Measurements from ENCODE around the gene CLOCK. TPM values are rescaled to one million over a fixed set of nuclear protein-coding genes. Genes with fewer than 3 reads are reported as not detected.

Gene CLOCK
- total RNA-seq, 1 experiment from 2014 or later, result 19.4 TPM

DNA sequence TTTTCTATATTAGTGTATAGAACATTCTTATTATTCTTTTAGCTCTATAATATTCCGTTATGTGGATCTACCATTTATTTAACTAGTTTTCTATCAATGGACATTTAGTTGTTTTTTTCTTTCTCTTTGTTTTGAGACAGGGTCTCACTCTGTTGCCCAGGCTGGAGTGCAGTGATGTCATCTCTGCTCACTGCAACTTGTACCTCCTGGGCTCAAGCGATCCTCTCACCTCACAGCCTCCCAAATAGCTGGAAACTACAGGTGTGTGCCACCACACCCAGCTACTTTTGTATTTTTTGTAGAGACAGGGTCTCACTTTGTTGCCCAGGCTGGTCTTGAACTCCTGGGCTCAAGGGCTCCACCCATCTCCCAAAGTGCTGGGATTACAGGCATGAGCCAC is 140.2 kb downstream of the CLOCK start:
- H3K27ac ChIP-seq, result no peak overlapping the region
- H3K27me3 ChIP-seq (ENCODE audit: insufficient read depth, low read depth), result no peaks in the 10 kb centered on the region
- H2AFZ ChIP-seq, result no peak overlapping the region
- H3K79me2 ChIP-seq (ENCODE audit: low read depth), result peaks cover 86% of the 10 kb centered on the region
- no peak overlapping the region for H3K4me2 ChIP-seq
- POLR2A ChIA-PET (ENCODE audit: unreplicated experiment), result no interaction called here
- peaks cover 28% of the 10 kb centered on the region for H4K20me1 ChIP-seq (ENCODE audit: insufficient read depth)
- no peaks in the 10 kb centered on the region for H3K9me2 ChIP-seq (ENCODE audit: insufficient read depth)
- no peaks in the 10 kb centered on the region for H3K4me1 ChIP-seq (replicated peaks; ENCODE audit: insufficient read depth)
- no peaks in the 10 kb centered on the region for H3F3A ChIP-seq (ENCODE audit: insufficient read depth, low read depth)
- no peak for DNase-seq
- H3K4me3 ChIP-seq, result no peak overlapping the region
- CTCF ChIA-PET, result no interaction called here
- H3K9me3 ChIP-seq (ENCODE audit: insufficient read depth, low read depth), result no peaks in the 10 kb centered on the region
- no peak for TF ChIP-seq EZH2 (IDR thresholded peaks at IDR 0.05; ENCODE audit: low read depth)
- TF ChIP-seq, protein P1, sequence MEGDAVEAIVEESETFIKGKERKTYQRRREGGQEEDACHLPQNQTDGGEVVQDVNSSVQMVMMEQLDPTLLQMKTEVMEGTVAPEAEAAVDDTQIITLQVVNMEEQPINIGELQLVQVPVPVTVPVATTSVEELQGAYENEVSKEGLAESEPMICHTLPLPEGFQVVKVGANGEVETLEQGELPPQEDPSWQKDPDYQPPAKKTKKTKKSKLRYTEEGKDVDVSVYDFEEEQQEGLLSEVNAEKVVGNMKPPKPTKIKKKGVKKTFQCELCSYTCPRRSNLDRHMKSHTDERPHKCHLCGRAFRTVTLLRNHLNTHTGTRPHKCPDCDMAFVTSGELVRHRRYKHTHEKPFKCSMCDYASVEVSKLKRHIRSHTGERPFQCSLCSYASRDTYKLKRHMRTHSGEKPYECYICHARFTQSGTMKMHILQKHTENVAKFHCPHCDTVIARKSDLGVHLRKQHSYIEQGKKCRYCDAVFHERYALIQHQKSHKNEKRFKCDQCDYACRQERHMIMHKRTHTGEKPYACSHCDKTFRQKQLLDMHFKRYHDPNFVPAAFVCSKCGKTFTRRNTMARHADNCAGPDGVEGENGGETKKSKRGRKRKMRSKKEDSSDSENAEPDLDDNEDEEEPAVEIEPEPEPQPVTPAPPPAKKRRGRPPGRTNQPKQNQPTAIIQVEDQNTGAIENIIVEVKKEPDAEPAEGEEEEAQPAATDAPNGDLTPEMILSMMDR (conservative IDR thresholded peaks at IDR 0.05), result no peak
- BruUV-seq (replicated peaks), result no TSS peak
- H3K36me3 ChIP-seq (ENCODE audit: low read depth), result no peaks in the 10 kb centered on the region
- intact Hi-C loops (cut with micrococcal nuclease; ENCODE audit: unreplicated experiment), result no loop called here

DNA sequence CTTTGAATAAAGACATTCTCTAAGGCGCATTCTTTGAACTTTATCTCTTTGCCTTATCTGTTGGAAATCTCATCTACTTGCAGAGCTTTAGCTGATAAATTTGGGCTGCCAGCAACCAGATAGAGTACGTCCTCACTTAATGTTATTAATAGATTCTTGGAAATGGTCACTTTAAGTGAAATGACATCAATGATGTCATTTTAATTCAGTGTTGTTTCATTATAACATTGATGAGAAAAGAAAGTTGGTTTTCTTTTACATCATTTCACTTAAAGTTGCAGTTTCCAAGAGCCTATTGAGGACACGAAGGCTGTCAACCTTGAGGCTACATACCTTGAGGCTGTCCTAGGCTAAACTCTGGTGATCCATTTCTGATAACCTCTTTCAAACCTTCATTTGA is 141.6 kb downstream of the CLOCK start:
- Histone ChIP-seq H3K9me2 (ENCODE audit: insufficient read depth) (no peaks in the 10 kb centered on the region), H2AFZ (no peak overlapping the region), H3K4me2 (no peak overlapping the region), H3K36me3 (ENCODE audit: low read depth) (no peaks in the 10 kb centered on the region), H3F3A (ENCODE audit: insufficient read depth, low read depth) (no peaks in the 10 kb centered on the region), H3K4me1 (replicated peaks; ENCODE audit: insufficient read depth) (no peaks in the 10 kb centered on the region), H3K27me3 (ENCODE audit: insufficient read depth, low read depth) (no peaks in the 10 kb centered on the region), H4K20me1 (ENCODE audit: insufficient read depth) (peaks cover 32% of the 10 kb centered on the region), H3K79me2 (ENCODE audit: low read depth) (peaks cover 86% of the 10 kb centered on the region), H3K4me3 (no peak overlapping the region), H3K27ac (no peak overlapping the region), H3K9me3 (ENCODE audit: insufficient read depth, low read depth) (no peaks in the 10 kb centered on the region)
- intact Hi-C loops (cut with micrococcal nuclease; ENCODE audit: unreplicated experiment), result no loop called here
- CTCF ChIA-PET, result no interaction called here
- POLR2A ChIA-PET (ENCODE audit: unreplicated experiment), result no interaction called here
- TF ChIP-seq, protein P1 (conservative IDR thresholded peaks at IDR 0.05), result no peak
- no peak for TF ChIP-seq EZH2 (IDR thresholded peaks at IDR 0.05; ENCODE audit: low read depth)
- no TSS peak for BruUV-seq (replicated peaks)
- no peak for DNase-seq

DNA sequence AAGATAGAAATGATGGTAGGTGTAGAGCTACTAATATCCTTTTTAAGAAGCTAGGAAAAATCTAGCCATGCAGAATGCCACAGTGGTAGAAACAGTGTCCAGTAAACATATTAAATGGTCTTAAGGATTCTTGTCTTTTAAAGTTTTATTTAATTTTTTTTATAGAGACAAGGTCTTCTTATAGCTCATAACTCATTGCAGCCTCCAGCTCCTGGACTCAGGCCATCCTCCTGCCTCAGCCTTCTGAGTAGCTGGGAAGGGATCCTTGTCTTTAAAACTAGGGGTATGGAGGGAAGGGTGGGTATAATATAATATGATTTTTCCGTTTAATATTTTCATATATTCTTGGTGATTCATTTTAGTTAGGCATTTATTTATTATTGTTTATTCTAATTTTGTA is 147.1 kb downstream of the CLOCK start:
- H3K36me3 ChIP-seq (ENCODE audit: low read depth), result no peaks in the 10 kb centered on the region
- BruUV-seq (replicated peaks), result no TSS peak
- H3K4me3 ChIP-seq, result peak overlapping the region; percentile 67; the same call in 1 of the 2 replicates
- H3K9me3 ChIP-seq (ENCODE audit: insufficient read depth, low read depth), result no peaks in the 10 kb centered on the region
- TF ChIP-seq, protein P1 (conservative IDR thresholded peaks at IDR 0.05), result no peak
- TF ChIP-seq EZH2 (IDR thresholded peaks at IDR 0.05; ENCODE audit: low read depth), result no peak
- peaks cover 29% of the 10 kb centered on the region for H3K4me1 ChIP-seq (replicated peaks; ENCODE audit: insufficient read depth)
- H2AFZ ChIP-seq, result no peak overlapping the region
- intact Hi-C loops (cut with micrococcal nuclease; ENCODE audit: unreplicated experiment), result loop anchor here (5.0 kb wide), 2 partner anchors 37 to 387 kb away; no protein-coding TSS in a partner anchor
- H3K4me2 ChIP-seq, result peak overlapping the region; percentile 95
- H4K20me1 ChIP-seq (ENCODE audit: insufficient read depth), result peaks cover 40% of the 10 kb centered on the region
- DNase-seq, result no peak
- ChIA-PET CTCF (no interaction called here), POLR2A (ENCODE audit: unreplicated experiment) (interaction anchor here (0.7 kb wide), 1 partner anchor 41 kb away, joined by 5 read pairs; no protein-coding TSS in a partner anchor)
- H3K27ac ChIP-seq, result no peak overlapping the region
- no peaks in the 10 kb centered on the region for H3K9me2 ChIP-seq (ENCODE audit: insufficient read depth)
- H3K79me2 ChIP-seq (ENCODE audit: low read depth), result peaks cover 69% of the 10 kb centered on the region
- H3F3A ChIP-seq (ENCODE audit: insufficient read depth, low read depth), result peaks cover 9% of the 10 kb centered on the region; the same call in 1 of the 2 replicates
- H3K27me3 ChIP-seq (ENCODE audit: insufficient read depth, low read depth), result no peaks in the 10 kb centered on the region
